Uterus (tissue), 2 donors: Measurements from ENCODE around the gene PSEN1.
A peak's percentile ranks its signal among the peaks of the same experiment; 100 is the strongest.

Source experiments
- POLR2A ChIP-seq, 2 donors: fragments of 450-650 bp; IDR thresholded peaks; one replicate each; pipeline ENCODE4 v1.6.1; 2016; ENCODE audit warnings: antibody characterized with exemption in 2 of 2, mild to moderate bottlenecking in 1 of 2, moderate library complexity in 1 of 2
- TF ChIP-seq, protein P1 (sequence below), 4 experiments: fragments of 200-600 bp in 2 of 4; fragments of 450-650 bp in 2 of 4; sonication (generic) in 2 of 4; IDR thresholded peaks; one replicate each; pipeline ENCODE4 v1.5.1; 2016 to 2019; ENCODE audit warnings: antibody characterized with exemption in 4 of 4, mild to moderate bottlenecking in 2 of 4, moderate library complexity in 1 of 4

DNA sequence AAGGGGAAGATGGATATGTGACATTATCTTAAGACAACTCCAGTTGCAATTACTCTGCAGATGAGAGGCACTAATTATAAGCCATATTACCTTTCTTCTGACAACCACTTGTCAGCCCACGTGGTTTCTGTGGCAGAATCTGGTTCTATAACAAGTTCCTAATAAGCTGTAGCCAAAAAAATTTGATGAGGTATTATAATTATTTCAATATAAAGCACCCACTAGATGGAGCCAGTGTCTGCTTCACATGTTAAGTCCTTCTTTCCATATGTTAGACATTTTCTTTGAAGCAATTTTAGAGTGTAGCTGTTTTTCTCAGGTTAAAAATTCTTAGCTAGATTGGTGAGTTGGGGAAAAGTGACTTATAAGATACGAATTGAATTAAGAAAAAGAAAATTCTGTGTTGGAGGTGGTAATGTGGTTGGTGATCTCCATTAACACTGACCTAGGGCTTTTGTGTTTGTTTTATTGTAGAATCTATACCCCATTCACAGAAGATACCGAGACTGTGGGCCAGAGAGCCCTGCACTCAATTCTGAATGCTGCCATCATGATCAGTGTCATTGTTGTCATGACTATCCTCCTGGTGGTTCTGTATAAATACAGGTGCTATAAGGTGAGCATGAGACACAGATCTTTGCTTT, 36.9 kb downstream of the PSEN1 start:
- no peak for TF ChIP-seq POLR2A (IDR thresholded peaks at IDR 0.05)
- TF ChIP-seq, protein P1, sequence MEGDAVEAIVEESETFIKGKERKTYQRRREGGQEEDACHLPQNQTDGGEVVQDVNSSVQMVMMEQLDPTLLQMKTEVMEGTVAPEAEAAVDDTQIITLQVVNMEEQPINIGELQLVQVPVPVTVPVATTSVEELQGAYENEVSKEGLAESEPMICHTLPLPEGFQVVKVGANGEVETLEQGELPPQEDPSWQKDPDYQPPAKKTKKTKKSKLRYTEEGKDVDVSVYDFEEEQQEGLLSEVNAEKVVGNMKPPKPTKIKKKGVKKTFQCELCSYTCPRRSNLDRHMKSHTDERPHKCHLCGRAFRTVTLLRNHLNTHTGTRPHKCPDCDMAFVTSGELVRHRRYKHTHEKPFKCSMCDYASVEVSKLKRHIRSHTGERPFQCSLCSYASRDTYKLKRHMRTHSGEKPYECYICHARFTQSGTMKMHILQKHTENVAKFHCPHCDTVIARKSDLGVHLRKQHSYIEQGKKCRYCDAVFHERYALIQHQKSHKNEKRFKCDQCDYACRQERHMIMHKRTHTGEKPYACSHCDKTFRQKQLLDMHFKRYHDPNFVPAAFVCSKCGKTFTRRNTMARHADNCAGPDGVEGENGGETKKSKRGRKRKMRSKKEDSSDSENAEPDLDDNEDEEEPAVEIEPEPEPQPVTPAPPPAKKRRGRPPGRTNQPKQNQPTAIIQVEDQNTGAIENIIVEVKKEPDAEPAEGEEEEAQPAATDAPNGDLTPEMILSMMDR (IDR thresholded peaks at IDR 0.05) = peak; percentile 49 to 60 (median 55)
